ENCODE results near the gene PDE7B.

DNA sequence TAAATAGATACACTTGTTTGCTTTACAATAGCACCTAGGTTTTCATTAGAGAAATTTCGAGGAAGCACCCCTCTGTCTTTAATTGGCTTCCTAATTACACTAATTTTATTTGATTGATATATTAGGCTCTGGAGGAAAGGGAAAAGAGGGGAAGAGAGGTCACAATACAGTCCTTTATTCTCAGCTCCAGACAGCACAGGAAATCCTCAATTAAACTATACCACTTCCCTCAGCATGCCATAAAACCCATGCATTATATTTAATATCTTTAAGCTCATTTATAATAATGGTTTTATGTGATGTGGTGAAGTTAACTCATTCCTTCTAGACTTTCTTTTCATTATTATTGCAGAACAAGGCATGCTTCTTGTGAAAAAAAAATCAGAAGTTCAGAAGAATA, 17.7 kb upstream of the PDE7B start:
- TF ChIP-seq, protein P1, sequence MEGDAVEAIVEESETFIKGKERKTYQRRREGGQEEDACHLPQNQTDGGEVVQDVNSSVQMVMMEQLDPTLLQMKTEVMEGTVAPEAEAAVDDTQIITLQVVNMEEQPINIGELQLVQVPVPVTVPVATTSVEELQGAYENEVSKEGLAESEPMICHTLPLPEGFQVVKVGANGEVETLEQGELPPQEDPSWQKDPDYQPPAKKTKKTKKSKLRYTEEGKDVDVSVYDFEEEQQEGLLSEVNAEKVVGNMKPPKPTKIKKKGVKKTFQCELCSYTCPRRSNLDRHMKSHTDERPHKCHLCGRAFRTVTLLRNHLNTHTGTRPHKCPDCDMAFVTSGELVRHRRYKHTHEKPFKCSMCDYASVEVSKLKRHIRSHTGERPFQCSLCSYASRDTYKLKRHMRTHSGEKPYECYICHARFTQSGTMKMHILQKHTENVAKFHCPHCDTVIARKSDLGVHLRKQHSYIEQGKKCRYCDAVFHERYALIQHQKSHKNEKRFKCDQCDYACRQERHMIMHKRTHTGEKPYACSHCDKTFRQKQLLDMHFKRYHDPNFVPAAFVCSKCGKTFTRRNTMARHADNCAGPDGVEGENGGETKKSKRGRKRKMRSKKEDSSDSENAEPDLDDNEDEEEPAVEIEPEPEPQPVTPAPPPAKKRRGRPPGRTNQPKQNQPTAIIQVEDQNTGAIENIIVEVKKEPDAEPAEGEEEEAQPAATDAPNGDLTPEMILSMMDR (conservative IDR thresholded peaks at IDR 0.05): no peak
- no peak for TF ChIP-seq ZFX (IDR thresholded peaks at IDR 0.05)

Data from C4-2B (cell line).